Fibroblast of lung (primary cell): ENCODE data around the gene SLC27A3.

ENCODE experiments used
- EZH2 ChIP-seq: IDR thresholded peaks from 2 replicates; pipeline ENCODE4 v1.5.1; 2012; ENCODE audit warnings: low read length, control low read depth, mild to moderate bottlenecking; ENCODE audit errors: missing control alignments
- TF ChIP-seq, protein P1 (sequence below), 2 donors: IDR thresholded peaks in 1 of 2; conservative IDR thresholded peaks in 1 of 2; 1 replicate in 1 of 2; 2 replicates in 1 of 2; pipeline ENCODE4 v1.5.1; 2011 to 2012; ENCODE audit warnings: low read length in 2 of 2, control low read depth in 1 of 2, inconsistent platforms in 1 of 2, low read depth in 1 of 2, mild to moderate bottlenecking in 1 of 2

DNA sequence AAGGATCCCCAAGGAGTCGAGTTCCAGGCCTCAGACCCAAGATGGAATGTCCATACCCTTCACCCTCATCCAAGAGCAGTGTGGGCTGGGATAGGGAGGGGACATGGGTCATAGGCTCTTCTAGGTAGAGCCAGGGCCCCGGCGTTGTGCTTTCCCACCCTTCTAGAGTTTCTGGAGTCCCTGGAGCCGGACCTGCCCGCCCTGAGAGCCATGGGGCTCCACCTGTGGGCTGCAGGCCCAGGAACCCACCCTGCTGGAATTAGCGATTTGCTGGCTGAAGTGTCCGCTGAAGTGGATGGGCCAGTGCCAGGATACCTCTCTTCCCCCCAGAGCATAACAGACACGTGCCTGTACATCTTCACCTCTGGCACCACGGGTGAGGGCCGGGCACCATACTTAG lies 1.1 kb downstream of the SLC27A3 start:
- TF ChIP-seq, protein P1, sequence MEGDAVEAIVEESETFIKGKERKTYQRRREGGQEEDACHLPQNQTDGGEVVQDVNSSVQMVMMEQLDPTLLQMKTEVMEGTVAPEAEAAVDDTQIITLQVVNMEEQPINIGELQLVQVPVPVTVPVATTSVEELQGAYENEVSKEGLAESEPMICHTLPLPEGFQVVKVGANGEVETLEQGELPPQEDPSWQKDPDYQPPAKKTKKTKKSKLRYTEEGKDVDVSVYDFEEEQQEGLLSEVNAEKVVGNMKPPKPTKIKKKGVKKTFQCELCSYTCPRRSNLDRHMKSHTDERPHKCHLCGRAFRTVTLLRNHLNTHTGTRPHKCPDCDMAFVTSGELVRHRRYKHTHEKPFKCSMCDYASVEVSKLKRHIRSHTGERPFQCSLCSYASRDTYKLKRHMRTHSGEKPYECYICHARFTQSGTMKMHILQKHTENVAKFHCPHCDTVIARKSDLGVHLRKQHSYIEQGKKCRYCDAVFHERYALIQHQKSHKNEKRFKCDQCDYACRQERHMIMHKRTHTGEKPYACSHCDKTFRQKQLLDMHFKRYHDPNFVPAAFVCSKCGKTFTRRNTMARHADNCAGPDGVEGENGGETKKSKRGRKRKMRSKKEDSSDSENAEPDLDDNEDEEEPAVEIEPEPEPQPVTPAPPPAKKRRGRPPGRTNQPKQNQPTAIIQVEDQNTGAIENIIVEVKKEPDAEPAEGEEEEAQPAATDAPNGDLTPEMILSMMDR (conservative IDR thresholded peaks at IDR 0.05 in 1 of 2, IDR thresholded peaks at IDR 0.05 in 1 of 2; ENCODE audit: low read depth in 1 of 2, low read length in 2 of 2): no peak
- TF ChIP-seq EZH2: no peak
